ENCODE results near the gene KRTAP5-6.
A peak's percentile ranks its signal among the peaks of the same experiment; 100 is the strongest.

The KRTAP5-6 gene

GRCh38 chr11:1694846-1695547, 2.0 kb upstream of the KRTAP5-6 start:
- peak in 1 of 10 donors; percentile 61 for DNase-seq
- intact Hi-C loops (cut with DNase I): loop anchor here (1.0 to 10.0 kb wide), 5 partner anchors 42 to 458 kb away; no protein-coding TSS in a partner anchor

GRCh38 chr11:1695548-1696108, 1.4 kb upstream of the KRTAP5-6 start:
- intact Hi-C loops (cut with DNase I): loop anchor here (2.0 to 10.0 kb wide), 4 partner anchors 43 to 457 kb away; no protein-coding TSS in a partner anchor
- no peak for DNase-seq

GRCh38 chr11:1699771-1700170, 2.8 kb downstream of the KRTAP5-6 start:
- intact Hi-C loops (cut with DNase I): loop anchor here (5.0 to 10.0 kb wide), 2 partner anchors 45 to 243 kb away; no protein-coding TSS in a partner anchor
- no peak for DNase-seq

GRCh38 chr11:1701091-1701807, 4.3 kb downstream of the KRTAP5-6 start:
- intact Hi-C loops (cut with DNase I): no loop called here
- DNase-seq: peak in 1 of 10 donors; percentile 77

DNA sequence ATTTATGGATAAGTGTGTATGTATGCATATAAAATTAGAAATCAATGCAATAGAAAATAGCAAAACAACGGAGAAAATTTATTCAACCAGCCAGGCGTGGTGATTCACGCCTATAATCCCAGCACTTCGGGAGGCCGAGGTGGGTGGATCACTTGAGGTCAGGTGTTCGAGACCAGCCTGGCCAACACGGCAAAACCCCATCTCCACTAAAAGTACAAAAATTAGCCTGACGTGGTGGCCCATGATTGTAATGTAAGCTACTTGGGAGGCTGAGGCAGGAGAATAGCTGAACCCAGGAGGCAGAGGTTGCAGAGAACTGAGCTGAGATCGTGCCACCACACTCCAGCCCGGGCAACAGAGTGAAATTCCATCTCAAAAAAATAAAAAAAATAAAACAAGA, 5.5 kb downstream of the KRTAP5-6 start:
- no peak for DNase-seq
- intact Hi-C loops (cut with DNase I): no loop called here

GRCh38 chr11:1703146-1703545, 6.2 kb downstream of the KRTAP5-6 start:
- DNase-seq: no peak
- intact Hi-C loops (cut with DNase I): no loop called here

DNA sequence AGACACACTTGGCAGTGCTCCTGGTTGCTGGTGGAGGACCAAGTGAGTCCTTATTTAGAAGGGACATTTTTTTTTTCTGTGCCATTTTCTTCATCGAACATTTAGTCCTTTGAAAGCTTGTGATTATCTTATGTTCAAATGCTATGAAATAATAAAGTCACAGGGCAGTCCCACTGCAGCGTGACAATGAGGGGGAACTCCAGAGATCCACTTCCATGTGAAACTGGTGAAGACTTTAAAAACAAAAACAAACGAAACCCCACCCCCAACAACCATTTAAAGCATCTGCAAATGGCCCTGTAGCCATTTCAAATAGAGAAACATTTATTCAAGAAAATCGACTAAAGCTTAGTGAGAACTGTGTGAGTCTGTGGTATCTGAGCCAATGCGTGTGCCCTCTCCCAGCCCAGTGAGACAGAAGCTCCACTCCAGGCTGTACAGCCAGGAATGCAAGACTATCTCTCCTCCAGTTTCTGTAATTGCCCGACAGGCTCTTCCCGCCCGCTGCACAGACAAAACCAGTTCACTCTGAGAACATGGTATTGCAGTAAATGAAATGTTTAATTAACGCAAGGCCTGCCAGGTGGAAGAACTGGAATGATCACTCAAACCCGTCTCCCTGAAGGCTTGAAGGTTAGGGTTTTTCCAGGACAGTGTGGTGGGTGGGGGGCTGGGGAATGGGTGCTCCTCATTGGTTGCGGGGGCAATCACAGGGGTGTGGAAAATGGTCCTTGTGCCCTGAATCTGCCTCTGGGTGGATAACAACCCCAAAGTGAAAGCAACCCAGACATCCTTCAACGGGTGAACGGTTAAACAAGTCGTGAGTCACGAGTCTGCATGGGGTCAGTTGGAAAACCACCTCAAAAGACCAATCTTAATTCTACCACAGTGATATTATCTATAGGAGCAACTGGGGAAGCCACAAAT, 8.4 kb downstream of the KRTAP5-6 start:
- DNase-seq: no peak
- intact Hi-C loops (cut with DNase I): no loop called here

DNA sequence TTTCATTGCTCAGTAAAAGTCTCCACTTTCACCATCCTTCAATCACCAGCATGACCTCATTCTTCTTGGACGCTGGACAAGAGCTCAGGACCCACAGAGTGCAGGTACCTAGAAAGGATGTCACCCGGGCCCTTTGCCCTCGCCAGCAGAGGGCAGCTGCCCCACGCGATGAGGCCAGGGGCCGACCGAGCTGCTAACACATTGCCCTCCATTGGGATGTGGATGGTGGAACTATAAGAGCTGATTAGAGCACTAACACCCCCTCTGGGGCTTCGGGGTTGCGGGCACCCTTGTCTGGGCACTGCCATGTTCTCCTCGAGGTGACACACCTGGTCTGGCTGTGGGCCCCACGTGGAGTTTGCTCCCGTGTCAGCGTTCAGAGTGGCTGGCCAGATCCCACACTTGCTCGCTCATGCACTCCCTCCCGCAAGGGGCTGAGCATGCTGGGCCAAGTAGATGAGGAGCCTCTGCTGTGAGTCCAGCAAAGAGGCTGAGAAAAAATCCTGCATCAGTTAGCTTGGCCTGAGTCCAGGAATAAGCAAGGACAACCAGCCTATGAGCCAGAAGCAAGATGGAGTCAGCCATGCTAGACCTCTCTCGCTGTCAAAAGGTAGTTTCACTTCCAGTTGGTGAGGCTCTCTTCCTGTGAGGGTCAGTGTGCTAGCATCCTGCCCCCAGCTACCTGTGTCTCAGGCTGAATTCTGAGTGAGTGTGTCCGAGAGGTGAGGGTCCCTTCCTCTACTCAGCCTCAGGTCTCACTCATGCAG, 9.8 kb downstream of the KRTAP5-6 start:
- peak in 1 of 10 donors; percentile 80 for DNase-seq
- intact Hi-C loops (cut with DNase I): no loop called here

DNA sequence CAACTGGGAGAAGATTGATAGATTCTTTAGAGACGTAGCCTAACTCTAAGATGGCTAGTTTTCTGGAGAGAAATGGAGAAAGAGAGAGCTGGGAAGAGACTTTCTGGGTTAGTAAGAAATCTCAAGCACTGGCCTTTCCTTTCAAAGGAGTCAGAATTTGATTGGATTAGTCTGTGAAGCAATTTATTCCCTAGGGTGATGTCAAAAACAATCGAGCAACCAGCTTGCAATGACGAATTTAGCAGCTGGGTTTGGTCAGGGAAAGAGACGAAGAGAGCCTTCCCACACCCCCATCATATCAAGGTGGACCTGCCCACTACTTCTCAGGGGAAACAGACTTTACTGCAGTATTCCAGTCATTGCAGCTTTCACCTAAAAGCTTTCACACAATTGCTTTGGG, 10.8 kb downstream of the KRTAP5-6 start:
- no peak for DNase-seq
- intact Hi-C loops (cut with DNase I): no loop called here

DNA sequence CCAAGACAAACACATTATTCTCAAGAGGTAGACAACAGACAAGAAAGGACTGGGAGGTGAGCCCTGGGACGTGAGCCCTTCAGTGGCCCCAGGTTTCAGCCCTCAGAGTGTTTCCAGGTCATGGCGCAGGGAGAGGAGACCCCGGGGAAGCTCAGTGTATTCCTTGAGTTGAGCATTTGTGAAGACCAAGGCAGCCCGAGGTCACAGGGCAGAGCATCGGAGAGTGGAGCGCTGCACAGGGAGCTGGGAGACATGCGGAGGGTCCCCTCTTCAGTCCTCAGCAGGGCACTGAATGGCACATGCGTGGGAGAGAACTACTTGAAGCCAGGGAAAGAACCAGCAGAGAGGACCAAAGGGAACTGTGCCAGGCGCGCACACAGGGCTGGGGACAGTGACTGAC, 11.7 kb downstream of the KRTAP5-6 start:
- DNase-seq: peak in 1 of 10 donors; percentile 50
- intact Hi-C loops (cut with DNase I): no loop called here

DNA sequence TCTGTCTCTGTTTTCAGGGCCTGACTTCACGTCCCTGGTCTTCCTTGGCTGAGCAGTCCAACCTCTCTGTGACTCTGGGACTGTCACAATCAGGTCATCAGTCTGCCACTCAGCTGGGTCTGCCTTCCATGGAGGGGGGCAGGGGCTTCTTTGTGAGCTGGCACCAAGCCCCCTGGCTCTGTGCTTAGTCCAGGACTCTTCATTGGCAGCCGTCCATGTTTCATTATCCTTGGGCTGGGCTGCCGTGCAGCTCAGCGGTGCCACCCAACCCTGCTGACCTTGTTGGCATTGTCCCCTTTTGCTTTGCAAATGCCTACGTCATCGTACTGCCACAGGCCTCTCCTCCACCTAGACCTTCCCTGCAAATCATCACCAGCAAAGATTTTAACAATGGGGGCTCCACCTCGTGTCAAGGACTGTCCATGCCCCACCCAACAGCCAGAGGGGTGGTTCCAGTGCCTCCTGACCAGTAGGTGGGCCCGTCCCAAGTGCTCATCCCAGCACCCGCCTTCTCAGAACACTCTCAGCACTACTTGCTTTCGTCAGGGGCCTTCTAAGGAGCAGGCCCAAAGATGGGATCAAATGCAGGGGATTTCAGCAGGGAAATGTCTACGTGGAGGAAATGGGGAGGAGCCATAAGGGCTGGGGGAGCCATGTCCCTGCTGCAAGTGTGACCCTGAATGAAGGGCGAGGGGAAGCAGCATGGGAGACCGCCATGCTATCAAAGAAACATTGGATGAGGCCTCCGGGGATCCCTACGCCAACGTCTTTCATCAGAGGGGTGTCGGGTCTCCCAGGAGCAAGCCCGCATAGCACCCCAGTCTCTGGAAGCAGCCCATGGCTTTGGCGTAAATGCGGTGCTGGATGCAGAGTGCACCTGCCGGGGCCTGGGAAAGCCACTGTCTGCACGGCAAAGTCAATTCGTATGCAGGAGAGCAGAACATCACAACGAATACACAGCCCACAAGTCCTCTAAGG, 18.2 kb downstream of the KRTAP5-6 start:
- intact Hi-C loops (cut with DNase I): no loop called here

GRCh38 chr11:1717745-1718144, 20.8 kb downstream of the KRTAP5-6 start:
- peak in 1 of 10 donors; percentile 72 for DNase-seq
- intact Hi-C loops (cut with DNase I): no loop called here

More for the DNA sequence above, 18.2 kb downstream of the KRTAP5-6 start:
- DNase-seq: peak in 1 of 10 donors; percentile 77

DNA sequence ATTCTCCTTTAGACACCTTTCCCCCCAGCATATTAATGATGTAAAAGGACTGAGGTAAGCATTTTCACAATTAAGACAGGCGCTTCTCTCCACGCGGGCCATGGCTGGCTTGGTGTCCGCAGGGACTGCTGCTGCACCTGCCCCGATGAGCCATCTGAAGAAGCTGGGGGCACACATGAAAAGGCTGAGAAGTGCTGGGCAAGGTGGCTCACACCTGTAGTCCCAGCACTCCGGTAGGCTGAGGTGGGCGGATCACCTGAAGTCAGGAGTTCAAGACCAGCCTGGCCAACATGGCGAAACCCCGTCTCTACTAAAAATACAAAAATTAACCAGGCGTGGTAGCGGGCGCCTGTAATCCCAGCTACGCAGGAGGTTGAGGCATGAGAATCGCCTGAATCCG, 21.3 kb downstream of the KRTAP5-6 start:
- no peak for DNase-seq
- intact Hi-C loops (cut with DNase I): no loop called here

DNA sequence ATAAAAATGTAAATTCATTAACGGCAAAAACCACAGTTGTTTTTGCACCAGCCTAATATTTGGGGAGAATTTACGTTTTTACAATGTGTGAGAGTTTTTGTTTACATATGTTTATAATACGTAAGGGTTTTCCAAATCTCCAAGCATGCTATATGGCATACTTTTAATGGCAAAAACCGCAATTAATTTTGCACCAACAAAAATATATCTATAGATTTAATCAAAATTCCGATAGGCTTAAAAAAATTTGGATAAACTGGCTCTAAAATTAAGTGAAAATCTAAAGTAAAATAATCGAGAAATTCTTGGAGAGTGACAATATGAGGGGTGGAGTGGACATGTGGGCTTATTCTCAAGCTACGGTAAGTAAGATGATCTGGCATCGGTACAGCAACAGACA, 22.8 kb downstream of the KRTAP5-6 start:
- intact Hi-C loops (cut with DNase I): no loop called here
- no peak for DNase-seq

DNA sequence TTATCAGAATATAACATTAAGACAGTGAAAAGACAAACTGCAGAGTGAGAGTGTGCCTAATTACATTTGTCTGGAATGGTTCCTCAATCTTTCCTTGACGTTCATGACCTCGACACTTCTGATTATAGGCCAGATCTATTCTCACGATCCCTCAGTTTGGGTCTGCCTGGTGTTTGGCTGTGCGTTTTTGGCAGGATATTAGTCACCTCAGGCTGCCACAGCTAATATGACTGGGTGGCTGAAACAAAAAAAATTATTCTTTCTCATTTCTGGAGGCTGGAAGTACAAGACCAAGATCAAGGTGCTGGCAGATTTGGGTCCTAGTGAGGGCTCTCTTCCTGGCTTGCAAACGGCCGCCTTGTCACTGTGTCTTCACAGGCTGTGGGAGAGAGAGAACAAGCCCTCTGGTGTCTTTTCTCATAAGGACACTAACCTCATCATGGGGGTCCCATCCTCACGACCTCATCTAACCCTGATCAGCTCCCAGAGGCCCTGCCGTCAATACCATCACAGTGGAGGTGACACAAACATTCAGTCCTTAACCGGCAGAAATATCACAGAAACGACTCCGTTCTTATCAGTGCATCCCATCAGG, 30.2 kb downstream of the KRTAP5-6 start:
- DNase-seq: no peak
- intact Hi-C loops (cut with DNase I): no loop called here

- DNase-seq: peak in 1 of 10 donors; percentile 70
- intact Hi-C loops (cut with DNase I): no loop called here
Measured at GRCh38 chr11:1727861-1728260, 30.9 kb downstream of the KRTAP5-6 start.

DNA sequence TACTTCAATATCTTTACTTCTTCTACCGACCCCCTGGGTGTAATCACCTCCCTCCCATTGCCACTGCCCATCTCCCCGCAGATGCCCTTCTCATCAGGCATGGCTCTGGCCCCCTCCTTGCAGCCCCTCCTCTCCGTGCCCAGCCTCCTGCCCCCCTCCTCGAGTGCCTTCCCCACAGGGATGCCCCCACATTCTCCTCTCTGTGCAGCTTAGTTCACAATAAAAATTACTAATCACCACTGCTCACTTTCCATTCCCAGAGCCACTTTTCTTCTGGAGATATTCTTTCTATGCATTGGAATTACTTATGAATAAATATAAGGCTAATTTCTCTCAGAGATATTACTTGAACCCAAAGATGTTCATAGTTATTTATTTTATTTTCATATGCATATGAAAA, 31.3 kb downstream of the KRTAP5-6 start:
- intact Hi-C loops (cut with DNase I): no loop called here
- DNase-seq: peak in 1 of 10 donors; percentile 36

All from posterior cingulate gyrus (tissue), 11 donors.